GM18861 (cell line): ENCODE data around the gene SCYL3.
A peak's percentile ranks its signal among the peaks of the same experiment; 100 is the strongest.
"Not testable (repeated sequence)": the region's sequence is repeated elsewhere in the genome, so short reads cannot be mapped to it uniquely, and the experiment has no call there.

Experiments
- ATAC-seq: cut with Tn5 transposase; IDR thresholded peaks from one replicate; pipeline ENCODE4 v1.9.1; 2021; ENCODE audit not compliant: unreplicated experiment

SCYL3 gene

DNA sequence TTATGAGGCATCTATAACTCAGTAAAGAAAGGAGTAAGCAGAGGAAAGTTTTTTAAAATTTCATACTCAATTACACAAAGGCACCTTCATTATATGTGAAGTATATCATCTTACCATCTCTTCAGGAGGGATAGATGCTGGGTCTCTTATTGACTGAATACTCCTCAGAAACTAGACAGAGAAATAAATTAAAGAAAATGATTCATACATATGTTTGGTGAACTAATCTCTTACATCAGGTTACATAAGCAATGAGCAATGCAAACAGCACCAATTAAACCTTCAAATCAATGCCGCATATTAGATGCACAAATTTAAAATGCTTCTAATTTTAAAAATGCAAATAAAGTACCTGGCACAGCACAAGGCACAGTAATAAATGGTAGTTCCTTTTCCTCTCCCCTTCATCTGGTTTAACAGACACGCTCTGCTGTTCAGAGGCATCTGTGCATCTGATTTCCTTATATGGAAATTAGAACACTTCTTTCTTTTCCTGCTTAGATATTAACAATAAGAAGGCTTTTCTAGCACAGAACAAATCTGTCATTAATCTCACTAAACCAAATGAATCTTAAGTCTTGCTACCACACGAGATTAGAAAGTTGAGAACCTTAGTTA is 20.0 kb downstream of the SCYL3 start:
- no peak for ATAC-seq

DNA sequence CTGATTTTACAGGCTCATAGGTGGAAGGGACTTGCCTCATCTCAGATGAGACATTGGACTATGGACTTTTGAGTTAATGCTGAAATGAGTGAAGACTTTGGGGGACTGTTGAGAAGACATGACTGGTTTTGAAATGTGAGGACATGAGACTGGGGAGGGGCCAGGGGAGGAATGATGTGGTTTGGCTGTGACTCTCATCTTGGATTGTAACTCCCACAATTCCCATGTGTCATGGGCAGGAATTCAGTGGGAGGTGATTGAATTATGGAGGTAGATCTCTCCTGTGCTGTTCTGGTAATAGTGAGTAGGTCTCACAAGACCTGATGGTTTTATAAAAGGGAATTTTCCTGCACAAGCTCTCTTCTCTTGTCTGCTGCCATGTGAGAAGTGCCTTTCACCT is 20.8 kb downstream of the SCYL3 start:
- no peak for ATAC-seq

DNA sequence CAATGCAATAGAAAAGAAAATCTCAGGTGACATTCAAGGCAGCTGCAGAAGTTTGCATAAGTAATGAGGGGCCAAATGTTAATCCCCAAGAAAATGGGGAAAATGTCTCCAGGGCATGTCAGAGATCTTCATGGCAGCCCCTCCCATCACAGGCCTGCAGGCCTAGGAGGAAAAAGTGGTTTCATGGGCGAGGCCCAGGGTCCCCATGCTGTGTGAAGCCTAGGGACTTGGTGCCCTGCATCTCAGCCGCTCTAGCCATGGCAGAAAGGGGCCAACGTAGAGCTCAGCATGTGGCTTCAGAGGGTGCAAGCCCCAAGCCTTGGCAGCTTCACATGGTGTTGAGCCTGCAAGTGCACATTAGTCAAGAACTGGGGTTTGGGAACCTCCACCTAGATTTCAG is 21.7 kb downstream of the SCYL3 start:
- ATAC-seq = not testable (repeated sequence)

- no peak for ATAC-seq
Measured at GRCh38 chr1:169869426-169869825, 24.3 kb downstream of the SCYL3 start.

DNA sequence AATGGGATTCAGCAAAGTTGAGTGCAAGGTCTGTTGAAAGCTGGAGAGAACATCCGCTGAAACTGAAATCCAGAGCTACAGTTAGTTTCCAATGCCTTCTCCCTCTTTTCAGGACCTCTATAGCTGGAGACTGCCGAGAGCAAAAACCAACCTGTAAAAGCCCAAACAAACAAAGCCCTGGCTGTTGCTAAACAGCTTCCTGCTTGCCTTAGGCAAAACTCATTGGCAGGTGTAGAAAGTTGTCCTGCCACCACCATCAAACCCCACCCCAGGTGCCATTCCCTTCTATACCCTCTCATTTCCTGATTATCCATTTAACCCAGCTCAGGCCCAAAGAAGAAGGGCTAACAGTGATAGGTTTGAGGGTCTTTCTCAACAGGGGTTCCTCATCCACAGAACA is 24.7 kb downstream of the SCYL3 start:
- no peak for ATAC-seq

GRCh38 chr1:169867012-169867675 is 26.6 kb downstream of the SCYL3 start:
- ATAC-seq = no peak

DNA sequence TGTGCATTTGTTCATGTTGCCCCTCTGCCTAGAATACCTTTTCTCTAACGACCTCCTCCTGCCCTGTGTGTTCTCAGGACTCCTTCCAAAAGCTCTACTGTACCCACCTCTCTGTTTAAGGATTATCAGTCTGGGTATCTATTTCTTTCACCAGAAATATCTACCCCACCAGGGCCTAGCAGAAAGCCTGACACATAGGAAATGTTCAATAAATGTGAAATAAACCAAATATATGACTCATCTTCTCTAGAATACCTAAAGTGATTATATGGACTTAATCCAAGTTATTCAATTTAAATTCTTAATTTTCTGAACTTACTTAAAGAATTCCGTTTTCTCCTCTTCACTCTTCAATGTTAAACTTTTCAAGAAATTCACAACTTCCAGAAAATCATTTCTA is 27.1 kb downstream of the SCYL3 start:
- no peak for ATAC-seq

DNA sequence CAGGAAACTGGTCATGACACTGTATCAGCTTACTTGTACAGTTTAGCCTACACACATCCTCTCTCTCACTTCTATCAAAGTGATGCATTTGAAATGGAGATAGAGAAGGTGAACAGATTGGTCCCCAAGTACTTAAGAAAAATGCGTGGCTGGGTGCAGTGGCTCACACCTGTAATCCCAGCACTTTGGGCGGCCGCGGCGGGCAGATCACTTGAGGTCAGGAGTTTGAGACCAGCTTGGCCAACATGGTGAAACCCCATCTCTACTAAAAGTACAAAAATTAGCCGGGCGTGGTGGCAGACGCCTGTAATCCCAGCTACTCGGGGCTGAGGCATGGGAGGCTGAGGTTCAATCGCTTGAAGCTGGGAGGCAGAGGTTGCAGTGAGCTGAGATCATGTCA is 29.2 kb downstream of the SCYL3 start:
- not testable (repeated sequence) for ATAC-seq

DNA sequence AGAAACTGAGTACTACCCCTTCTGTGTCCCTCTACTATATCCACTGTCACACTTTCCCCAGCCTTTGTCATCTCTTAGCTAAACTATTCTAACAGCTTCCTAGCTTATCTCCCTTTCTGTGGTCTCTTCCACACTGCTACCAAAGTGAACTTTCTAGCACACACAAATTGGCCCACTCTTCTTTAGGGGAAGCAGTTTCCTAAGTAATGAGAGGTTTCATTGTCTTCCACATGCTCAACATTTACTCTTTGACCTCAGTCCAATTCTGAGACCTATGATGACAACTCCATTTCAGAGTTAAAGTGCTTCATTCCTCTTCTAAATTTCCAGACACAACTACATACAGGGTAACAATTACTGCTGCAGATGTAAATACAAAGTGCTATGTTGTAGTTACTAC is 32.9 kb downstream of the SCYL3 start:
- ATAC-seq = no peak

DNA sequence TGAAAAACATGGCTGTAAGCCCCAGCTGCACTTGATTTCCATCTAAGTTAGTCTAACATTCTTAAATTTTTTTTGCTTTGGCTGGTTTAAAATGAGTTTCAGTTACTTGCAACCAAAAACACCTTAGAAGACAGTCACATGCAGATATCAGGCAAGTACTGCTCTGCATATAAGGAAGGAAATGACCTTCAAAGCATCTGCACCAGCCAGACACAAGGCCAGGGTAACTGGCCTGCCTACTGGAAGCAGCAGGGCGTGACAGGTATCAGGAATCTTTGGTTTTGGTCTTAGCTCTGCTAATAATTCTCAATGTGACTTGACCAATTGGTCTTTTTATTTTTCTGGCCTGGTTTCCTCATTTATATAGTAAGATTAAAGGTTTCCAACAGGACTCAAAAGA is 33.5 kb downstream of the SCYL3 start:
- ATAC-seq = peak; percentile 54

DNA sequence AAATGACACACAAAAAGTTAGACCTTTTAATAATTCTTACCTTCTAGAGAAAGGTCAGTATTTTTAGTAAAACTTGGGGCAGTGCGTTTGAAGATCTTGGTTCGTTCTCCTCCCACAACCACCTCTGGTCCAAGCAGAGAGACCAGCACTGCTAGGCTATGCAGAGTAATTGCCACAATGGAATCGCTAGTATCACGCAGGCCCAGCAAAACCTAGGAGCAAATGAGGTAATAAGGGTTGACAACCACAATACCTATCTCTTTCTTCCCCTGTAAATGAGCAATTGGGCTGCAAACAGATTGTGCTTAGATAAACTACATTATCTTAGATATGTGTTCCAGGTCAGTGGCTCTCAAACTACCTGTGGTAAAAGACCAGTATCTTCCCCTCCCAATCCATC is 34.7 kb downstream of the SCYL3 start:
- ATAC-seq = no peak

DNA sequence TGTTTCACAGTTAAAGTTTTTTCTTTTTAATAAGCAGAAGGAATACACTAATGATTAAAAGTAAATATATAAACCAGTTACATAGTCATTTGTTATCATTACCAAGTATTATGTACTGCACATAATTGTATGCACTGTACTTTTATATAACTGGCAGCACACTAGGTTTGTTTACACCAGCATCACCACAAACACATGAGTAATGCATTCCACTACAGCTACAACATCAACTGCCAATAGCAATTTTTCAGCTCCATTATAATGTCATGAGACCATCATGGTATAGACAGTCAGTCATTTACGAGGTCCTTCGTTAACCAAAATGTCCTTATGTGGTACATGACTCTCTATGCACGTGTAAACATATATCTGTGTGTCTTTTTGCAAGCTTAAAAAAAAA is 35.2 kb downstream of the SCYL3 start:
- ATAC-seq = no peak

DNA sequence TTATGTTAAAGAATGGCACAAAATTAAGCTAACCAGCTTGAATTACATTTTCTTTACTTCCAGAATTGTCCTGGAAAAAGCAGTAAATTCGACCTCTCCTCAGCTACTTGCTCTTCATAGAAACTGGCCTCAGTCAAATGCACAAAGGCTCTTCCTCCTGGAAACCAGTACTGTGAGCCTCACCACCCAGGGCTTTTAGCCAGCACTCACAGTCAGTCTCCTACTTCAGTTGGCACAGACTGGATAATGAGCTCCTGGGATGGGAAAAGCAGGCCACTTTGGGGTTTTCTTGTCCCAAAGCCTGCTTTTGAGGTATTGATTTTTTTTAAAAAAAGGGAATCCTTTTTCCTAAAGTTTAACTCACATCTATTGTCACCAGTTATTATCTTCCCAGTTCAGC is 40.4 kb downstream of the SCYL3 start:
- no peak for ATAC-seq

- no peak for ATAC-seq
Measured at GRCh38 chr1:169849346-169850022, 44.2 kb downstream of the SCYL3 start.

- no peak for ATAC-seq
Measured at GRCh38 chr1:169848456-169848855, 45.2 kb downstream of the SCYL3 start.

GRCh38 chr1:169844941-169845608 is 48.6 kb downstream of the SCYL3 start:
- ATAC-seq = no peak

GRCh38 chr1:169838942-169839341 is 54.8 kb downstream of the SCYL3 start:
- no peak for ATAC-seq

- no peak for ATAC-seq
Measured at GRCh38 chr1:169836198-169836597, 57.5 kb downstream of the SCYL3 start.

- ATAC-seq = no peak
Measured at GRCh38 chr1:169835647-169836046, 58.0 kb downstream of the SCYL3 start.

DNA sequence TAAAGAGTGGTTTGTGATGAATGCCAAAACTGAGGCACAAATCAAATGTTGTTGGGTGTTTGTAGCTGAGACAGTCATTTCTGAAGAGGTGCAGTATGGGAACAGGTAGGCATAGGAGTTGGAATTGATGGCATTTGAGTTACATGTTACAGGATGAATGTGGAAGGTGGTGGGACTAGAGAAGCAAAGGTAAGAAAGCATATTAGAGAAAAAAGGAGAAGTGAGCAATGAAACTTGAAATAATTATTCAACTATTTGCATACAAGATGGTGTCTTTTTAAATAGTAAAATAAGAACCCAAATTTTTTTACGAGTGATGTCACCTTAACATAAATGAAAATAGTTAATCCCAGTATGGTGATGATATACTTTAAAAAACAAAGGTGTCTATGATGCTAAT is 58.8 kb downstream of the SCYL3 start:
- no peak for ATAC-seq

DNA sequence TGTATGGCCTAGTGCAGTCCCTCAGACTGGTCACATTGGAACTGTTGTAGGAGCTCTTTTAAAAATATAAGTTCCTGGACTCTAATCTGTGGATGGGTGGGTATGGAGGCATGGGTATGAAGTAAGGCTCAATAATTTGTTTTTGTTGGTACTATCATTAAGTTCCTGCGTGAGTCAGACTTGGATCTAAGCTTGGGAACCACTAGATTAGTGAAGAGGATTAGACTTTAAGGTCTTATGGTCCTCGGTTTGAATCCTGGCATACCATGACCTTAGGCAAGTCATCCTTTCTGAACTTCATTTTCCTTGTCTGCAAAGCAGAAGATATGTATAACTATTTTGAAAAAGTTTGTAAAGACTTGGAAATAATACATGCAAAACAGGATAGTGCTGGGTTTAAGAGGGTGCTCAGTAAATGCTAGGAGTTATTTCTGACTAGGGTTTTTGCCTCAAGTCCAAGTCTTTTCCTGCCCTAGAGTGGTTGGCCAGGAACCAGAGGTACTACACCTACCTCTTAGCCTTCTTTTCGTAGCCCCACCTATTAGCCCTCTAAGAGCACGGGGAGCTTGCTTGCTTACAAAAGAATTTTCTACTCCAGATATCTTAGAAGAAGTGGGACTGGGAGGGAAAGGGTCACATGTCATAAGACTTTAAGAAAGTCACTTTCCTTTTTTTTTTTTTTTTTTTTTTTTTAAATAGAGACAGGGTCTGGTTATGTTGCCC is 60.4 kb downstream of the SCYL3 start:
- no peak for ATAC-seq
